ENCODE data around the gene CXCL5.
"Not testable (repeated sequence)": the region's sequence is repeated elsewhere in the genome, so short reads cannot be mapped to it uniquely, and the experiment has no call there.

CXCL5 gene

GRCh38 chr4:73967866-73968265 lies 30.6 kb downstream of the CXCL5 start:
- DNase-seq, result no peak

- DNase-seq, result no peak
These were observed 33.4 kb downstream of the CXCL5 start for GRCh38 chr4:73964862-73965611.

GRCh38 chr4:73962724-73963123 lies 35.8 kb downstream of the CXCL5 start:
- no peak for DNase-seq

GRCh38 chr4:73959041-73959440 lies 39.4 kb downstream of the CXCL5 start:
- not testable (repeated sequence) for DNase-seq

- DNase-seq, result no peak
These were observed 46.1 kb downstream of the CXCL5 start for GRCh38 chr4:73952352-73952751.

GRCh38 chr4:73950376-73950920 lies 48.0 kb downstream of the CXCL5 start:
- DNase-seq, result not testable (repeated sequence)

GRCh38 chr4:73948990-73949706 lies 49.3 kb downstream of the CXCL5 start:
- DNase-seq, result no peak

- DNase-seq, result no peak
These were observed 50.2 kb downstream of the CXCL5 start for GRCh38 chr4:73948291-73948690.

- no peak for DNase-seq
These were observed 51.1 kb downstream of the CXCL5 start for GRCh38 chr4:73947239-73947985.

- DNase-seq, result no peak
These were observed 52.6 kb downstream of the CXCL5 start for GRCh38 chr4:73945674-73946449.

Data from MV-4-11 (cell line).